ENCODE measurements around the gene BCL2L14.

DNA sequence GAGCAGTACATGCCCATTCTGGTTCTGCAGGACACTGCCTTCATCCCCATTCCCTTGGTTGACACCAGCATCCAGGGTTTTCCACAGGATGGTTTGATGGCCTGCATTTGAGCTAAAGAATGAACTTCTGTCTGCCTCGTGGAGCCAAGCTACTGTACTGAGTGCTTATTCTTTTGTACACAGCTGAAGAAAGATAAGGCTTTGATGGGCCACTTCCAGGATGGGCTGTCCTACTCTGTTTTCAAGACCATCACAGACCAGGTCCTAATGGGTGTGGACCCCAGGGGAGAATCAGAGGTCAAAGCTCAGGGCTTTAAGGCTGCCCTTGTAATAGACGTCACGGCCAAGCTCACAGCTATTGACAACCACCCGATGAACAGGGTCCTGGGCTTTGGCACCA is 23.7 kb downstream of the BCL2L14 start:
- TF ChIP-seq NFYB (CRISPR knock-in tag; conservative IDR thresholded peaks at IDR 0.05; ENCODE audit: low read depth) = no peak
- TF ChIP-seq, protein P1, sequence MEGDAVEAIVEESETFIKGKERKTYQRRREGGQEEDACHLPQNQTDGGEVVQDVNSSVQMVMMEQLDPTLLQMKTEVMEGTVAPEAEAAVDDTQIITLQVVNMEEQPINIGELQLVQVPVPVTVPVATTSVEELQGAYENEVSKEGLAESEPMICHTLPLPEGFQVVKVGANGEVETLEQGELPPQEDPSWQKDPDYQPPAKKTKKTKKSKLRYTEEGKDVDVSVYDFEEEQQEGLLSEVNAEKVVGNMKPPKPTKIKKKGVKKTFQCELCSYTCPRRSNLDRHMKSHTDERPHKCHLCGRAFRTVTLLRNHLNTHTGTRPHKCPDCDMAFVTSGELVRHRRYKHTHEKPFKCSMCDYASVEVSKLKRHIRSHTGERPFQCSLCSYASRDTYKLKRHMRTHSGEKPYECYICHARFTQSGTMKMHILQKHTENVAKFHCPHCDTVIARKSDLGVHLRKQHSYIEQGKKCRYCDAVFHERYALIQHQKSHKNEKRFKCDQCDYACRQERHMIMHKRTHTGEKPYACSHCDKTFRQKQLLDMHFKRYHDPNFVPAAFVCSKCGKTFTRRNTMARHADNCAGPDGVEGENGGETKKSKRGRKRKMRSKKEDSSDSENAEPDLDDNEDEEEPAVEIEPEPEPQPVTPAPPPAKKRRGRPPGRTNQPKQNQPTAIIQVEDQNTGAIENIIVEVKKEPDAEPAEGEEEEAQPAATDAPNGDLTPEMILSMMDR (IDR thresholded peaks at IDR 0.05) = no peak
- TF ChIP-seq NFE2L1 (CRISPR knock-in tag; IDR thresholded peaks at IDR 0.05) = no peak
- TF ChIP-seq IRF2 (CRISPR knock-in tag; IDR thresholded peaks at IDR 0.05; ENCODE audit: borderline replicate concordance, low read depth) = no peak
- TF ChIP-seq NR3C1 (CRISPR knock-in tag; conservative IDR thresholded peaks at IDR 0.05; ENCODE audit: low read depth) = no peak
- TF ChIP-seq TEAD4 (CRISPR knock-in tag; IDR thresholded peaks at IDR 0.05) = no peak
- no peak for TF ChIP-seq ATF3 (CRISPR knock-in tag; conservative IDR thresholded peaks at IDR 0.05)
- no peak for TF ChIP-seq ZBTB43 (CRISPR knock-in tag; IDR thresholded peaks at IDR 0.05)
- no peak for TF ChIP-seq HMGXB4 (CRISPR knock-in tag; IDR thresholded peaks at IDR 0.05)
- TF ChIP-seq JUN (CRISPR knock-in tag; IDR thresholded peaks at IDR 0.05) = no peak
- no peak for TF ChIP-seq ZNF232 (CRISPR knock-in tag; IDR thresholded peaks at IDR 0.05)
- TF ChIP-seq, protein P2, sequence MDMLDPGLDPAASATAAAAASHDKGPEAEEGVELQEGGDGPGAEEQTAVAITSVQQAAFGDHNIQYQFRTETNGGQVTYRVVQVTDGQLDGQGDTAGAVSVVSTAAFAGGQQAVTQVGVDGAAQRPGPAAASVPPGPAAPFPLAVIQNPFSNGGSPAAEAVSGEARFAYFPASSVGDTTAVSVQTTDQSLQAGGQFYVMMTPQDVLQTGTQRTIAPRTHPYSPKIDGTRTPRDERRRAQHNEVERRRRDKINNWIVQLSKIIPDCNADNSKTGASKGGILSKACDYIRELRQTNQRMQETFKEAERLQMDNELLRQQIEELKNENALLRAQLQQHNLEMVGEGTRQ (CRISPR knock-in tag; IDR thresholded peaks at IDR 0.05) = no peak
- no peak for TF ChIP-seq ZBTB21 (CRISPR knock-in tag; IDR thresholded peaks at IDR 0.05; ENCODE audit: borderline replicate concordance)

Data from WTC11 (cell line).